Motor neuron (in vitro differentiated cells): ENCODE results near the gene NLGN3. TPM values are rescaled to one million over a fixed set of nuclear protein-coding genes. Genes with fewer than 3 reads are reported as not detected.
"Not testable (repeated sequence)": the region's sequence is repeated elsewhere in the genome, so short reads cannot be mapped to it uniquely, and the experiment has no call there.

Experiments
- ATAC-seq, 8 experiments: fragments of 200-7000 bp; cut with Tn5 transposase; replicated peaks in 6 of 8; 2 replicates each; pipeline ENCODE4 v1.8.0; 2021; ENCODE audit warnings: mild to moderate bottlenecking in 8 of 8, moderate library complexity in 8 of 8
- H3K27ac ChIP-seq, 2 donors: fragments of 250-450 bp; sonication (Bioruptor Pico); 2 replicates each; pipeline ENCODE4 v1.9.0; 2021; ENCODE audit warnings: antibody characterized with exemption in 2 of 2, mild to moderate bottlenecking in 2 of 2, moderate library complexity in 1 of 2
- H3K4me1 ChIP-seq, 2 donors: fragments of 250-450 bp; sonication (Bioruptor Pico); replicated peaks in 1 of 2; 2 replicates each; pipeline ENCODE4 v1.6.1; 2021; ENCODE audit warnings: antibody characterized with exemption in 2 of 2, mild to moderate bottlenecking in 2 of 2, moderate library complexity in 1 of 2
- H3K4me3 ChIP-seq, 5 donors: fragments of 250-450 bp; sonication (Bioruptor Pico); 2 replicates each; pipeline ENCODE4 v1.9.0; 2021; ENCODE audit warnings: antibody characterized with exemption in 5 of 5, mild to moderate bottlenecking in 5 of 5, moderate library complexity in 4 of 5
- WGBS, 10 experiments: fragments of 450-650 bp; shearing (Covaris generic); methylation state at CpG; one replicate each; pipeline ENCODE4 v1.0.0; 2022; 5-methylcytosine and 5-hydroxymethylcytosine counted together
- in situ Hi-C, 9 experiments: fragments of 400-800 bp; cut with MboI; loops; one replicate each; pipeline ENCODE4 v1.15.0; 2021; ENCODE audit warnings: low sequenced_read_pairs in 9 of 9, low pct_unique_long_range_greater_than_20kb in 2 of 9; ENCODE audit not compliant: unreplicated experiment in 9 of 9
- total RNA-seq, 8 experiments: library from RNA; unstranded; fragments of 300-600 nt; gene quantifications; 2 replicates each; pipeline versions ENCODE4 v1.2.3 to v1.2.4, GENCODE V29; 2022

Gene NLGN3
- total RNA-seq, 8 experiments from 2014 or later = 0.20 to 16.0 (median 10.8) TPM

GRCh38 chrX:71164071-71164470, 19.4 kb downstream of the NLGN3 start:
- no peak for ATAC-seq
- no peaks in the 10 kb centered on the region for H3K4me1 ChIP-seq
- no peak overlapping the region for H3K4me3 ChIP-seq
- in situ Hi-C loops = no loop called here
- no peak overlapping the region for H3K27ac ChIP-seq
- WGBS, 10 experiments = 74 to 93% methylated on average over 3 to 10 of the region's 12 CpGs; no CpG with 5 or more reads in 8 of the 10 experiments

- in situ Hi-C loops = no loop called here
- H3K4me1 ChIP-seq = peaks cover under 1 to 5% of the 10 kb centered on the region in 2 donors
- WGBS, 10 experiments = 30 to 90% methylated on average over 2 to 4 of the region's 6 CpGs; no CpG with 5 or more reads in 8 of the 10 experiments
- ATAC-seq = no peak
- H3K4me3 ChIP-seq = no peak overlapping the region
- no peak overlapping the region for H3K27ac ChIP-seq
Measured at GRCh38 chrX:71166461-71166860, 21.8 kb downstream of the NLGN3 start.

GRCh38 chrX:71167031-71167781, 22.6 kb downstream of the NLGN3 start:
- no peak for ATAC-seq
- in situ Hi-C loops = no loop called here
- no peak overlapping the region for H3K27ac ChIP-seq
- 0 to 100% (median 72%) methylated on average over 1 to 4 of the region's 17 CpGs; no CpG with 5 or more reads in 5 of the 10 experiments for WGBS, 10 experiments
- peaks cover 4 to 9% of the 10 kb centered on the region in 2 donors for H3K4me1 ChIP-seq
- no peak overlapping the region for H3K4me3 ChIP-seq

- WGBS, 10 experiments = 67% methylated on average over 1 of the region's 8 CpGs; no CpG with 5 or more reads in 9 of the 10 experiments
- peaks cover 4 to 9% of the 10 kb centered on the region in 2 donors for H3K4me1 ChIP-seq
- H3K27ac ChIP-seq = no peak overlapping the region
- H3K4me3 ChIP-seq = no peak overlapping the region
- ATAC-seq = no peak
- in situ Hi-C loops = no loop called here
Measured at GRCh38 chrX:71168134-71168533, 23.5 kb downstream of the NLGN3 start.

GRCh38 chrX:71169586-71169985, 24.9 kb downstream of the NLGN3 start:
- no peak for ATAC-seq
- Histone ChIP-seq H3K4me1 (peaks cover 4 to 9% of the 10 kb centered on the region in 2 donors), H3K27ac (no peak overlapping the region), H3K4me3 (no peak overlapping the region)
- in situ Hi-C loops = no loop called here
- no CpG with 5 or more reads among the region's 22 CpGs for WGBS, 10 experiments

GRCh38 chrX:71170660-71171059, 26.0 kb downstream of the NLGN3 start:
- in situ Hi-C loops = no loop called here
- 37 to 86% (median 48%) methylated on average over 2 of the region's 5 CpGs; no CpG with 5 or more reads in 7 of the 10 experiments for WGBS, 10 experiments
- Histone ChIP-seq H3K4me3 (no peak overlapping the region), H3K4me1 (peaks cover 4 to 9% of the 10 kb centered on the region in 2 donors), H3K27ac (no peak overlapping the region)
- ATAC-seq = no peak

- WGBS, 10 experiments = 20 to 80% (median 67%) methylated on average over 1 to 4 of the region's 12 CpGs; no CpG with 5 or more reads in 5 of the 10 experiments
- no peak overlapping the region for H3K4me3 ChIP-seq
- peak overlapping the region in 1 of 2 donors; percentile 64 for H3K27ac ChIP-seq
- ATAC-seq = peak in 4 of 8 experiments; percentile 20 to 51 (median 26)
- in situ Hi-C loops = no loop called here
- peaks cover 4 to 9% of the 10 kb centered on the region in 2 donors for H3K4me1 ChIP-seq
Measured at GRCh38 chrX:71171110-71171801, 26.6 kb downstream of the NLGN3 start.

GRCh38 chrX:71173440-71173839, 28.8 kb downstream of the NLGN3 start:
- in situ Hi-C loops = no loop called here
- ATAC-seq = peak in 1 of 8 experiments; percentile 32
- H3K27ac ChIP-seq = no peak overlapping the region
- H3K4me3 ChIP-seq = no peak overlapping the region
- H3K4me1 ChIP-seq = peaks cover 4 to 9% of the 10 kb centered on the region in 2 donors
- 20 to 100% (median 73%) methylated on average over 1 to 2 of the region's 2 CpGs; no CpG with 5 or more reads in 6 of the 10 experiments for WGBS, 10 experiments

- Histone ChIP-seq H3K4me1 (peaks cover 4 to 9% of the 10 kb centered on the region in 2 donors), H3K4me3 (no peak overlapping the region), H3K27ac (no peak overlapping the region)
- in situ Hi-C loops = no loop called here
- 43 to 100% (median 100%) methylated on average over 1 of the region's 1 CpG; no CpG with 5 or more reads in 7 of the 10 experiments for WGBS, 10 experiments
- no peak for ATAC-seq
Measured at GRCh38 chrX:71174795-71175194, 30.2 kb downstream of the NLGN3 start.

- no peak overlapping the region for H3K27ac ChIP-seq
- no peak for ATAC-seq
- peaks cover 4 to 9% of the 10 kb centered on the region in 2 donors for H3K4me1 ChIP-seq
- in situ Hi-C loops = no loop called here
- 27 to 100% (median 65%) methylated on average over 2 to 4 of the region's 5 CpGs; no CpG with 5 or more reads in 7 of the 10 experiments for WGBS, 10 experiments
- H3K4me3 ChIP-seq = no peak overlapping the region
Measured at GRCh38 chrX:71175531-71175930, 30.9 kb downstream of the NLGN3 start.

- peak in 1 of 8 experiments; percentile 5 for ATAC-seq
- WGBS, 10 experiments = 23 to 57% (median 45%) methylated on average over 1 to 3 of the region's 3 CpGs; no CpG with 5 or more reads in 6 of the 10 experiments
- Histone ChIP-seq H3K4me3 (no peak overlapping the region), H3K4me1 (peaks cover 6 to 7% of the 10 kb centered on the region in 2 donors), H3K27ac (no peak overlapping the region)
- in situ Hi-C loops = no loop called here
Measured at GRCh38 chrX:71177327-71177726, 32.7 kb downstream of the NLGN3 start.

- ATAC-seq = no peak
- 7% methylated on average over 3 of the region's 4 CpGs; no CpG with 5 or more reads in 9 of the 10 experiments for WGBS, 10 experiments
- in situ Hi-C loops = no loop called here
- peaks cover 19 to 20% of the 10 kb centered on the region in 2 donors for H3K4me1 ChIP-seq
- H3K4me3 ChIP-seq = no peak overlapping the region
- H3K27ac ChIP-seq = no peak overlapping the region
Measured at GRCh38 chrX:71178908-71179307, 34.3 kb downstream of the NLGN3 start.

- H3K27ac ChIP-seq = peak overlapping the region in 1 of 2 donors; percentile 86
- H3K4me1 ChIP-seq = peaks cover 23 to 24% of the 10 kb centered on the region in 2 donors
- in situ Hi-C loops, H3K4me3 ChIP-seq, ATAC-seq: not testable (repeated sequence)
- WGBS, 10 experiments = 31 to 100% (median 80%) methylated on average over 1 to 2 of the region's 9 CpGs; no CpG with 5 or more reads in 5 of the 10 experiments
Measured at GRCh38 chrX:71180579-71181265, 36.1 kb downstream of the NLGN3 start.
